NCI-H510A (cell line): ENCODE data around the gene FLNC.

Experiments
- DNase-seq: peaks from one replicate; lab custom pipeline; 2025; lab: John Stamatoyannopoulos, UW

FLNC gene

DNA sequence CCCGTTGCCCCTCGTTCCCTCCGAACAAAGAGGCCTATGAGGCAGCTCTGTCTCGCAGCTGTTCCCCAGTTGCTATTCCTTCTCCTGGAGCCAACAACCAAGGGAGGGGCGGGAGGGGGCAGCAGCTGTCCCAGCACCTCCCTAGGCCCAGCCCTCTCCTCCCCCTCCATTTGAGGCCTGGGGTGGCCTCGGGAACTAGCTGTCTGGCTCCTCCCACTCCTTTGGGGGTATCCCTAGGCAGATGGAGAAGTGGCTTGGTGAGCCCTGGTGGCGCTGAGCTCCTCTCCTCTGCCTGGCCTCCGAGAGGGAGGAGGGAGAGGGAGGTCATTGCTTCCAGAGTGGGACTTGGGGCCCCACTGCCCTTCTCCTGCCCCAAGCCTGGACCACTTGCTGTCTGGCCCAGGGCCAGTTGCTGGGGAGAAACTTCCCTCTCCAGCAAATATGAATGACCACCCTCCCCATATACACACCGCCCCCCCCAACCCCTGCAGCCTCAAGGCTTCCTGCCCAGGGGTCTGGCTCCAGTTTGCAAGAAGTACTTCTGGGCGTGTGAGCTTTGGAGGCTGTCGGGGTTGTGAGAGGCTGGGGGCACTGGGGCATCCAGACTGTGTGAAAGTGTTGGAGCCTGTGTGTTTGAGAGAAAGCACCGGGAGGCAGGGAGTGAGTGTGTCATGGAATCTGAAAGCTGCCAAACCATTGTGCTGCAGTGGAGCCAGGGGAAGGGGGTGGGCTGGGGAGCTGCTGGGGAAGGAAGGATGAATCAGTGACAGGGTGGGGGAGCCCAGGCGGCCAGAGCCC, 3.1 kb downstream of the FLNC start:
- no peak for DNase-seq

DNA sequence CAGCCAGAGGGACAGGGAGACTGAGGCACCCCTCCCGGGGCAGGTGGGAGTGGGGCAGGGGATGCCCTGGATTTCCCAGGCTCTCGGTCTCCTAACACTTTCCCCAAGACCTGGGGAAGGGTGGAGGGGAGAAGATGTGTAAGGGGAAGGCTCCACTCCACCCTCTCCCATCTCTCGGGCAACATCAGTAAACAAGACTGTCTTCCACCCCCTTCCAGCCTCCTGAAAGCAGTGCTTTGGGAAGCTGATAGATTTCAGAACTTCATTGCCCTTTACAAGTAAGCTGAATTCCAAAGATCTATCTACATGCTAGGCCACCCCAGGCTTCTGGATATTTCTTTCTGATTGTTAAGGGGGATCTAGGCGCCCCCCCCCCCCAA, 3.7 kb downstream of the FLNC start:
- DNase-seq = no peak

DNA sequence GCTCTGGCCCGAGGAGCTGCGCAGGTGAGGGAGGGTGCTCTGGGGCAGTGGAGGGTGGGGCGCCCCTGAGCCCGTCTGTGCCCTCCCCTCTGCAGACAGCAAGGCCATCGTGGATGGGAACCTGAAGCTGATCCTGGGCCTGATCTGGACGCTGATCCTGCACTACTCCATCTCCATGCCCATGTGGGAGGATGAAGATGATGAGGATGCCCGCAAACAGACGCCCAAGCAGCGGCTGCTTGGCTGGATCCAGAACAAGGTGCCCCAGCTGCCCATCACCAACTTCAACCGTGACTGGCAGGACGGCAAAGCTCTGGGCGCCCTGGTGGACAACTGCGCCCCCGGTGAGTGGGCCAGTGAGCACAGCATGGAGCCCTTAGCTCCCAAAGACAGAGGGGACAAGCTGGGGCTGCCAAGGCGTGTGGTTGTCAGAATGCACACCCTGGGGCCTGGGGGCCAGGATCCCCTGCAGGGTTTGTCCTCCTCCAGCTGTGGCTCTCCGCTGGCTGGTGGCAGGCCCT, 5.1 kb downstream of the FLNC start:
- DNase-seq = no peak

DNA sequence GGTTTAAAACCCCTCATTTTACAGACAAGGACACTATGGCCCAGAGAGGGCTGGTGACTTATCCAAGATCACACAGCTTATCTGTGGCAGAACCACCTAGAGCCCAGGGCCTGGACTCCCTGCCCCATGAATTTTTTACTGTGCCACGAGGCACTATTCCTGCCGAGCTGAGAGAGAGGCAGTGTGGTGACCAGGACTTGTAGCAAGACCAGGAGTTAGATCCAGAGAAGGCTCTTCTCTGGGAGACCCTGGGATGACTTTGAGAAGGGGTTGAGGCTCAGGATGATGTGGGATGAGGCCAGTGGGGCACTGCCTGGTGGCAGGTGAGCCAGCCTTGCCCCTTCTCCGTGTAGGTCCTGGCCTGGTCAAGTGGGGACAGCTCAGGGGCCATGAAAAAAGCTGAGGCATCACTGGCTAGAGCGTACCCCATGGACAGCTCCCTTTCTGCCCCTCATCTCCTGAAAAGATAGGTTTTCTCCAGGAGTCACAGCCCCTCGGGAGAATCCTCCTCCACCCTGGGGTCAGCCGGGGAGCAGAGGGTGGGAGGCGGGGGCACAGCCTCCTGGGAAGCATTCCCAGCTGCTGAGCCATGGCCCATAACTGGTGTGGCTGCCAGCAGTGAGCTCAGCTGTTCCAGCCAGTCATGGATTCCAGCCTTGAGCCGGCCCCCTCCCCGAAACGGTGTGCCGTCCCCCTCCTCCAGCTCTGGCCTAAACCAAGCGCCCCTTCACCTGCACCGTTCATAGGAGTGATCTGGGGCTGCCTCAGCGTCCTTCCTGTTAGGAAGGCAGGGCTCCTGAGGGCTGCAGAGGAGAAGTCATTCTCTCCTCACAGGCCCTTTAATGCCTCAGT, 5.8 kb downstream of the FLNC start:
- DNase-seq = no peak

DNA sequence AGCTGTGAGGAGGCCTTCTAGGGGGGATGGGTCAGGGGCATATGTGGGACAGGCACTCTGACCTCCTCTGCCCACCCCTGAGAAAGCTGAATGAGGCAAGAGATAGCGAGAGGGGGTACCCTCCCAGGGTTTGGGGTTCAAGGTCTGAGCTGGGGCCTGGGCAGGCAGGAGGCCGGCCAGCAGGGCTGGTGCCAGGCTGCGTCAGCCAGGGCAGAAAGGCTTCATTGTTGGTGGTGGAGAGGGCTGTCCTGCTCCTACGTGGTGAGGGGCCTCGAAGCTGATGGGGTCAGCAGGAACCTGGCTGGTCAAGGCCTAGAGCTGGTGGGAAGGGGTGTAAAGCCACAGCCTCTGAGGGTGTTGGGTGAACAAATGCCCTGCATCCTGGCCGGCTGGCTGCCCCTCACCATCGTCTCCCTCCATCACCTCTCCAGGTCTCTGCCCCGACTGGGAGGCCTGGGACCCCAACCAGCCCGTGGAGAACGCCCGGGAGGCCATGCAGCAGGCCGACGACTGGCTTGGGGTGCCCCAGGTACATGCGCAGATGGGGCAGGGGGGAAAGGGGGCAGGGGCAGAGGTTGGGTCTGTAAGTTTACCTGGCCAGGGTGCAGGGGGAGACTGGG, 6.6 kb downstream of the FLNC start:
- DNase-seq = no peak

DNA sequence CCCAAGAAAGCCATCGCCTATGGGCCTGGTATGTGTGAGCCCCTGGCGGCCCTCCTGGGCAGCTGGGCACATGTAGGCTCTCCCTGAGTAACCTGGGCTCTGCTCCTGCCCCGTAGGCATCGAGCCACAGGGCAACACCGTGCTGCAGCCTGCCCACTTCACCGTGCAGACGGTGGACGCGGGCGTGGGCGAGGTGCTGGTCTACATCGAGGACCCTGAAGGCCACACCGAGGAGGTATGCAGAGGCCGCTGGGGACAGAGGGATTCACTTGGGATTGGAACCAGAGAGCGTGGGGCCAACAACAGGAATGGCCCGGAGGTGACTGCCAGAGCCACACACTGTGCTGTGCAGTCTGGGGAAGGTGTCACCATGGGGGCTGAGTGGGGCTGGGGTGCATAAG, 7.3 kb downstream of the FLNC start:
- DNase-seq = no peak

DNA sequence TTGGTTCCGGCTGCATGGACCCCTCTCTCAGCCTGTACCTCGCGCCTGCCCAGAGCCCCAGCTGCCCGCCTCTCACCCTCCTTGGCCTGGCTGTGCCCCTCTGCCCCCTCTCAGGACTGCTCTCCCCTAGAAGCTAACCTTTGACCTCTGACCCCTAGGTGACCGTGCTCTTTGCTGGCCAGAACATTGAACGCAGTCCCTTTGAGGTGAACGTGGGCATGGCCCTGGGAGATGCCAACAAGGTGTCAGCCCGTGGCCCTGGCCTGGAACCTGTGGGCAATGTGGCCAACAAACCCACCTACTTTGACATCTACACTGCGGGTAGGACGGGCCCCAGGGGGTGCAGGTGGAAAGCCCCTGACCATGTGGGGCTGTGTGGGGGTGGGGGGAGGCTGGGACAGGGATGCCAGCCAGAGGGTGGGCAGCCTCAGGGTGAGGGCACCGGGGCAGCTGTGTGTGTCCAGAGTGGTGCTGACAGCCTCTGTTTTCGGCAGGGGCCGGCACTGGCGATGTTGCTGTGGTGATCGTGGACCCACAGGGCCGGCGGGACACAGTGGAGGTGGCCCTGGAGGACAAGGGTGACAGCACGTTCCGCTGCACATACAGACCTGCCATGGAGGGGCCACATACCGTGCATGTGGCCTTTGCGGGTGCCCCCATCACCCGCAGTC, 8.0 kb downstream of the FLNC start:
- no peak for DNase-seq

DNA sequence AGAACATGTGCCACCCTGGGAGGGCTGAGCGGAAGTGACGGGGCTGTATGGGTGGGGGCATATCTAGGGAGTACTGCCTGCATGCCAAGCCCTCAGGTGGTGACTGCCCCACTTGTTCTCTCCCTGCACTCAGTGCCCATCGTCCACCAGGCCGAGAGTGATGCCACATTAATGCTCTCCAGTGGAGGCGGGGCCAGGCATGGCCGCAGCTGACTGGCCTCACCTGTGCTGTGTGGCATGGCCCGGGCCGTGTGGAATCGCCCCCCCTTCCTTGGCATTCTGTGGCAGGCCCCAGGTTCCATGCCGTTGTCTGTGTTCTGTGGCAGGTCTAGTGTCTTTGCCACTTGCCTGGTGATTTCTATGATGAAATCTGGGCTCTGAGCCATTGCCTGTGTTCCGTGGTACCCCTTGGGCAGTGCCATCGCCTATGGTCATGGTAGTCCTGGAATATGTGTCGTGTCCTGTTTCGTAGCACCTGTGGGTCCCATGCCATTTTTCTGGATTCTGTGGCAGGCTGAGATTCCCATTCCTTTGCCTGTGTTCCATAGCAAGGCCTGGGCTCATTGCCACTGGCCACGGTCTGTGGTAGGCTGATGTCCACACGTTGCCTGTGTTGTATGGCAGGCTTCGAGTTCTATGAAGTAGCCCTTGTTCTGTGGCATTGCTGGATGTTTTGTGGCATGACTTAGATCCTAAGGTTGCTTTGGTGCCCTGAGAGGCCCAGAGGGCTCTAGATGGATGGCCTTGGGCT, 8.9 kb downstream of the FLNC start:
- no peak for DNase-seq

DNA sequence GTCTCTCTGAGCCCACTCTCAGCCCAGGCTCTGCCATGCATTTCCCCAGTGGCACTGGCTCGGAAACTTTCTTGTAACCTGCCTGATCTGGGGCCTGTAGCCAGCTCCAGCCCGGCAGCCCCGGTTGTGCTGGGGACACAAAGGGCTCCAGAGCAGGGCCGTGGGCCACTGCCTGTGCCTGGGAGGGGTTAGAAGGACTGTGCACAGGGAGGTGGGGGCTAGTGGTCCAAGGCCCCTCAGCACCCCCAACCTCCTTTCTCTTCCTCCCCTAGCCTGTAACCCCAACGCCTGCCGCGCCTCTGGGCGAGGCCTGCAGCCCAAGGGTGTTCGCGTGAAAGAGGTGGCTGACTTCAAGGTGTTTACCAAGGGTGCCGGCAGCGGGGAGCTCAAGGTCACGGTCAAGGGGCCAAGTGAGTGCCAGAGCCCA, 9.6 kb downstream of the FLNC start:
- DNase-seq = no peak

DNA sequence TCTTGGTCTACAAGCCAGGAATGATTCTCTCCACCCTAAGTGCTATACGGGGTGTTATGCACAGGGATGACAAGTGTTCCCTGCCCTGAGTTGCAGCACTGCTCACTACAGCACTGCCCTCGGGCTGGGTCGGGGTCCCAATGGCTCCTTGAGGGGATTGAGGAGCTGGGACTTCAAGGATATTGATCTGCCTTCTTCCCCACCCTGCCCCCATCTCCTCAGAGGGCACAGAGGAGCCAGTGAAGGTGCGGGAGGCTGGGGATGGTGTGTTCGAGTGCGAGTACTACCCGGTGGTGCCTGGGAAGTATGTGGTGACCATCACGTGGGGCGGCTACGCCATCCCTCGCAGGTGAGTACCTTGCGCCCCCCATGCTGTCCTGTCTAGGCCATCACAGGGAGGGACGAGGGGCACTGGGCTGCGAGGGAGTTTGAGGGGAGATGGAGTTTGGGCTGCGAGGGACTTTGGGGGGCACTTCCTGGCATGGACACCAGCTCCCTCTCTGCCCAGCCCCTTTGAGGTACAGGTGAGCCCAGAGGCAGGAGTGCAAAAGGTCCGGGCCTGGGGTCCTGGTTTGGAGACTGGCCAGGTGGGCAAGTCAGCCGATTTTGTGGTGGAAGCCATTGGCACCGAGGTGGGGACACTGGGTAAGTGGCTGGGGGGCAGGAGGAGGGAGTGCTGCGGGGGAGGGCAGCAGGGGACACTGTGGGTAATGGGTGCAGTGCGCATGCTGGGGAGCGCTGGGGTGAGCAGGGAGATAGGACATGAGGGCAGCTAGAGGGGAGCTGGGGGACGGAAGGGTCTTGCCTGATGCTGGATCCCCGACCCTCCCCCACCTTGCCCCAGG, 10.3 kb downstream of the FLNC start:
- no peak for DNase-seq

DNA sequence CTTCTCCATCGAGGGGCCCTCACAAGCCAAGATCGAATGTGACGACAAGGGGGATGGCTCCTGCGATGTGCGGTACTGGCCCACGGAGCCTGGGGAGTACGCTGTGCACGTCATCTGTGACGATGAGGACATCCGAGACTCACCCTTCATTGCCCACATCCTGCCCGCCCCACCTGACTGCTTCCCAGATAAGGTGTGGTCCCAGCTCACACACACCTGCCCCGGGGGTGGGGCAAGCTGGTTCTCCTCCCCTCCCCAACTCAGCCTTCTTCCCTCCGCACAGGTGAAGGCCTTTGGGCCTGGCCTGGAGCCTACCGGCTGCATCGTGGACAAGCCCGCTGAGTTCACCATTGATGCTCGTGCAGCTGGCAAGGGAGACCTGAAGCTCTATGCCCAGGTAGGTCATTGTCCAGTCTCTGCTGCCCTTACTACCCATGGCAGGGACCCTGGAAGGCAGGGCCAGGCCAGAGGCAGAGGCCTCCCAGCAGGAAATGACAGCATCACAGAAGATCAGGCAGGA, 11.0 kb downstream of the FLNC start:
- peak; percentile 39 for DNase-seq

DNA sequence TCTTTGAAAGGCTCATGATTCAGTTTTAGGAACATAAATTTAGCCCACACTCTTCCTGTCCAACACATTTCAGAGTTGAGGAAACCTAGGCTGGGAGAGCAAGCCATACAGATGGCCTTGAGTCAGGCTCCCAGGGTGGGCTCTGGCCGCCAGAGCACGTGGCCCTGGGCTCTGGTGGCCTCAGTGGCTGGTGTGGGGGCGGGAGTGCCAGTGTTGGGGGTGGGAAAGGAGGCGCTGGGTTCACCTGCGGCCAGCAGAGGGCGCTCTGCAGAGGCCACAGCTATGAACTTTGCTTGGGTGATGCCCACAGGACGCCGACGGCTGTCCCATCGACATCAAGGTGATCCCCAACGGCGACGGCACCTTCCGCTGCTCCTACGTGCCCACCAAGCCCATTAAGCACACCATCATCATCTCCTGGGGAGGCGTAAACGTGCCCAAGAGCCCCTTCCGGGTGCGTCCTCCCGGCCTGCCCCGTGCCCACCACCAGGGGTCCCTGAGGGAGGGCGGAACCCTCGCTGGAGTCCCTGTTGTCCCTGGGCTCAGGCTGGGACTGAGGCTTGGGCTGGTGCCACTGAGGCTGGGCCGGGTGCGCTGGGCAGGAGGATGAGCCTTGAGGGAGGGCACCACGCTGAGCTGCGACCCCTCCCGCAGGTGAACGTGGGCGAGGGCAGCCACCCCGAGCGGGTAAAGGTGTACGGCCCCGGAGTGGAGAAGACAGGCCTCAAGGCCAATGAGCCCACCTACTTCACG, 11.9 kb downstream of the FLNC start:
- no peak for DNase-seq

DNA sequence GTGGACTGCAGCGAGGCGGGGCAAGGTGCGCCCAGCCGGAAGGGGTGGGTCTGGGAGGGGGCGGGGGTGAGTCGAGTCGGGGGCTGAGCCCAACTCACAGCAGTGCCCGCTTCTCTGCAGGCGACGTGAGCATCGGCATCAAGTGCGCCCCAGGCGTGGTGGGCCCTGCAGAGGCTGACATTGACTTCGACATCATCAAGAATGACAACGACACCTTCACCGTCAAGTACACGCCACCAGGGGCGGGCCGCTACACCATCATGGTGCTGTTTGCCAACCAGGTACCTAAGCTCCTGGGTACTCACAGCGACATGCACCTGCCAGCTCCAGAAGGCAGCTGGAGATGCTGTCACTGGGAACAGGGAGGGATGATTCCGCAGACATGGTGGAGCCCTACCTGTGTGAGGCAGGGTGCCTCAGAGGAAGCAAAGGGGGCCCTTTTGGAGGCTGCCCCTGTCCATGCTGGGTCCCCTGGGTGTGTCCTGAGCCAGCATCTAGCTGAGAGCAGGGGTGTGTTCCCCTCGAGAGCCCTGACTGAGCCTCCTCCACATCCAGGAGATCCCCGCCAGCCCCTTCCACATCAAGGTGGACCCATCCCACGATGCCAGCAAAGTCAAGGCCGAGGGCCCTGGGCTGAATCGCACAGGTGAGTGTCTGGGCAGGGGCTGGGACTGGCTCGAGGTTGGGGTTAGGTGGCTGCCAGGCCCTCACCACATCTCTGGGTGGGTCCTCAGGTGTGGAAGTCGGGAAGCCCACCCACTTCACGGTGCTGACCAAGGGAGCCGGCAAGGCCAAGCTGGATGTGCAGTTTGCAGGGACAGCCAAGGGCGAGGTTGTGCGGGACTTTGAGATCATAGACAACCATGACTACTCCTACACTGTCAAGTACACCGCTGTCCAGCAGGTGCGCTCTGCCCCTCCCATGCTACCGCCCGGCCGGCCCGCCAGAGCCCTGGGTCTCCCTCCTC, 12.8 kb downstream of the FLNC start:
- peak; percentile 43 for DNase-seq

DNA sequence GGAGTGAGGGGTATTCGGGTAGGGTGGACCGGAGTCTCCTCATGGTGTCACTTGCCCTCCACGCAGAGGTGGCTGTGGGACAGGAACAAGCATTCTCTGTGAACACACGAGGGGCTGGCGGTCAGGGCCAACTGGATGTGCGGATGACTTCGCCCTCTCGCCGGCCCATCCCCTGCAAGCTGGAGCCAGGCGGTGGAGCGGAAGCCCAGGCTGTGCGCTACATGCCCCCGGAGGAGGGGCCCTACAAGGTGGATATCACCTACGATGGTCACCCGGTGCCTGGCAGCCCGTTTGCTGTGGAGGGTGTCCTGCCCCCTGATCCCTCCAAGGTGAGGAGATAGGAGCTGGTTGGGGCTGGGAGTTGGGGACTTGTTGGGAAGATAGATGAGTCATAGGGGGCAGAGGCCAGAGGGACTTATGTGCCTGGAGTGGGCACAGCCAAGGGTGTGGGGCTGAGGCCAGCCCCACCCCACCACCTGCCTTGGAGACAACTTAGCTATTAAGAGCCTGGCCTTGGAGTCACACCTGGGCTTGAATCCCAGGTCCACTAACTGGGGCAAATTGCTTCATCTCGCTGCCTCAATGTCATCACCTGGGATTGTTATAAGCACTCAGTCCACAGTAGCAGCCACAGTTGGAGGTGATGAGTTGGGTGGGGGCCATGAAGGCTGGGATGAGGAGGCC, 13.9 kb downstream of the FLNC start:
- no peak for DNase-seq

DNA sequence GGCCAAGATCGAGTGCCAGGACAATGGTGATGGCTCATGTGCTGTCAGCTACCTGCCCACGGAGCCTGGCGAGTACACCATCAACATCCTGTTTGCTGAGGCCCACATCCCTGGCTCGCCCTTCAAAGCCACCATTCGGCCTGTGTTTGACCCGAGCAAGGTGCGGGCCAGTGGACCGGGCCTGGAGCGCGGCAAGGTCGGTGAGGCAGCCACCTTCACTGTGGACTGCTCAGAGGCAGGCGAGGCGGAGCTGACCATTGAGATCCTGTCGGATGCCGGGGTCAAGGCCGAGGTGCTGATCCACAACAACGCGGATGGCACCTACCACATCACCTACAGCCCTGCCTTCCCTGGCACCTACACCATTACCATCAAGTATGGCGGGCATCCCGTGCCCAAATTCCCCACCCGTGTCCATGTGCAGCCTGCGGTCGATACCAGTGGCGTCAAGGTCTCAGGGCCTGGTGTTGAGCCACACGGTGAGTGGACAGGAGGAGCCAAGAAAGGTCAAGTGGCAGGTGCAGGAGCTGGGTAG, 14.6 kb downstream of the FLNC start:
- DNase-seq = no peak

DNA sequence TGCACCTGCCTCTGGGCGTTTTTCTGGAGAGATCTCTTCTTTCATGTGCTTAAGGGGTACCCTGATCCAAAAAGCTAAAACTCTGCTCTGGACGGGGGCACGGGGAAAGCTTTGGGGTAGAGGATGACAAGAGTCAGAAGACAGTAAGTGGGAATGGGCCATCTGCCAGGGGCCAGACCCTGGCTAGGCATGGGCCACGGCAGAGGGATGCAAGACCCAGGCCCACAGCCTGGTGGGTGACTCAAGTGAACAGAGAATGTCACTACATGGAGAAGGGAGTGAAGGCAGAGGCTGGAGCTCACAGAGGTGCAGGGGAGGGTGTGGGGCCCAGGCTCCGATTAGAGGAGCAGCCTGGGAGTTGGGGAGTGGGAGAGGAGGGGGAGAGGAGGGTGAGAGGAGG, 15.3 kb downstream of the FLNC start:
- DNase-seq = no peak

DNA sequence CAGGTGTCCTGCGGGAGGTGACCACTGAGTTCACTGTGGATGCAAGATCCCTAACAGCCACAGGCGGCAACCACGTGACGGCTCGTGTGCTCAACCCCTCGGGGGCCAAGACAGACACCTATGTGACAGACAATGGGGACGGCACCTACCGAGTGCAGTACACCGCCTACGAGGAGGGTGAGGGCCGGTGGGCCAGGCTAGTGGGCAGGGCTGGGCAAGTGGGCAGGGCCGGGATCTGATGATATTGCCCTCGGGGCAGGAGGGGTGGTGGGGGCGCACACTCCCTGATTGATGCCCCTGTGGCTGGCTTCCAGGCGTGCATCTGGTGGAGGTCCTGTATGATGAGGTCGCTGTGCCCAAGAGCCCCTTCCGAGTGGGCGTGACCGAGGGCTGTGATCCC, 15.8 kb downstream of the FLNC start:
- DNase-seq = no peak
